HCT116 (cell line): ENCODE data around the gene KDM4E. TPM values are rescaled to one million over a fixed set of nuclear protein-coding genes. Genes with fewer than 3 reads are reported as not detected.

Experiments
- ATAC-seq: fragments of 200-7000 bp; cut with Tn5 transposase; 2 replicates; pipeline ENCODE4 v1.9.1; 2020; ENCODE audit warnings: mild to moderate bottlenecking, moderate library complexity
- BruUV-seq: library from RNA; stranded (reverse); fragments of 400-500 nt; replicated peaks from 2 replicates; lab custom pipeline; 2021; lab: Mats Ljungman, UMichigan
- CTCF ChIA-PET: fragments of 300-600 bp; sonication (Branson Sonifier 250); formaldehyde crosslinking; loops from one replicate; lab custom pipeline; 2021; ENCODE audit warnings: antibody characterized with exemption; lab: Charles Lee
- POLR2A ChIA-PET: fragments of 300-600, 350-600 bp; sonication (Branson Sonifier 250); formaldehyde crosslinking; loops from one replicate; lab custom pipeline; 2021; ENCODE audit warnings: antibody characterized with exemption; lab: Charles Lee
- RAD21 ChIA-PET, 2 experiments: fragments of 300-600 bp; sonication (Branson Sonifier 250); formaldehyde crosslinking; loops; one replicate each; lab custom pipeline; 2023; ENCODE audit warnings: low total read pairs in 2 of 2; ENCODE audit not compliant: uncharacterized antibody in 2 of 2, unreplicated experiment in 2 of 2, low non-redundant PET in 1 of 2; lab: Charles Lee
- DNase-seq: peaks from one replicate; pipeline ENCODE4 v3.0.0-alpha.2; 2010; ENCODE audit warnings: low read depth, low spot score
- H2AFZ ChIP-seq: fragments of 200-600 bp; shearing (Covaris generic), sonication (generic); 2 replicates; pipeline ENCODE4 v1.6.1; 2017; ENCODE audit warnings: low read depth, mixed run types, mixed read lengths, antibody characterized with exemption, low read length; ENCODE audit not compliant: poor library complexity, severe bottlenecking
- H3K27ac ChIP-seq: 2 replicates; pipeline ENCODE4 v1.5.1; 2012; ENCODE audit warnings: low read depth, low read length
- H3K27me3 ChIP-seq: fragments of 200-600 bp; sonication (generic); 2 replicates; pipeline ENCODE4 v1.6.1; 2016; ENCODE audit warnings: mixed run types, low read length, mixed read lengths; ENCODE audit not compliant: insufficient read depth
- H3K36me3 ChIP-seq, 2 experiments: fragments of 200-500 bp in 1 of 2; fragments of 200-600 bp in 1 of 2; sonication (Bioruptor generic) in 1 of 2; sonication (generic) in 1 of 2; 2 replicates each; pipeline versions ENCODE4 v1.5.1 to v1.6.1; 2014 to 2016; ENCODE audit warnings: low read length in 2 of 2, inconsistent platforms in 1 of 2, mixed read lengths in 1 of 2, mixed run types in 1 of 2; ENCODE audit not compliant: insufficient read depth in 2 of 2, control insufficient read depth in 1 of 2
- H3K4me1 ChIP-seq, 2 experiments: fragments of 200-600 bp in 1 of 2; sonication (generic) in 1 of 2; 2 replicates each; pipeline versions ENCODE4 v1.5.1 to v1.6.1; 2012 to 2017; ENCODE audit warnings: low read length in 2 of 2, inconsistent platforms in 1 of 2, mild to moderate bottlenecking in 1 of 2, mixed read lengths in 1 of 2, mixed run types in 1 of 2, moderate library complexity in 1 of 2; ENCODE audit not compliant: insufficient read depth in 2 of 2, control insufficient read depth in 1 of 2
- H3K4me2 ChIP-seq: fragments of 200-600 bp; sonication (generic); 2 replicates; pipeline ENCODE4 v1.6.1; 2017; ENCODE audit warnings: mixed run types, low read length, mixed read lengths
- H3K4me3 ChIP-seq, 2 experiments: fragments of 200-600 bp in 1 of 2; sonication (generic) in 1 of 2; replicated peaks in 1 of 2; 2 replicates each; pipeline ENCODE4 v1.5.1; 2011 to 2016; ENCODE audit warnings: low read length in 2 of 2, control low read depth in 1 of 2, low read depth in 1 of 2, mild to moderate bottlenecking in 1 of 2, mixed read lengths in 1 of 2, mixed run types in 1 of 2
- H3K79me2 ChIP-seq: fragments of 200-600 bp; sonication (generic); 2 replicates; pipeline ENCODE4 v1.6.1; 2017; ENCODE audit warnings: mild to moderate bottlenecking, mixed run types, low read length, moderate library complexity, mixed read lengths; ENCODE audit not compliant: insufficient read depth
- H3K9ac ChIP-seq: fragments of 200-600 bp; sonication (generic); 2 replicates; pipeline ENCODE4 v1.6.1; 2016; ENCODE audit warnings: low read length, mixed read lengths
- H3K9me2 ChIP-seq: fragments of 200-600 bp; sonication (generic), shearing (Covaris generic); 2 replicates; pipeline ENCODE4 v1.6.1; 2017; ENCODE audit warnings: mixed run types, mild to moderate bottlenecking, moderate library complexity; ENCODE audit not compliant: insufficient read depth
- H3K9me3 ChIP-seq, 2 experiments: fragments of 200-500 bp in 1 of 2; fragments of 200-600 bp in 1 of 2; sonication (Bioruptor generic) in 1 of 2; sonication (generic) in 1 of 2; 2 replicates each; pipeline ENCODE4 v1.6.1; 2014 to 2017; ENCODE audit warnings: low read length in 2 of 2, mixed read lengths in 2 of 2, inconsistent platforms in 1 of 2, low read depth in 1 of 2, mild to moderate bottlenecking in 1 of 2, mixed run types in 1 of 2, moderate library complexity in 1 of 2; ENCODE audit not compliant: control insufficient read depth in 1 of 2, insufficient read depth in 1 of 2
- H4K20me1 ChIP-seq: fragments of 200-600 bp; sonication (generic), shearing (Covaris generic); 2 replicates; pipeline ENCODE4 v1.6.1; 2017; ENCODE audit warnings: mixed run types, mild to moderate bottlenecking, moderate library complexity; ENCODE audit not compliant: insufficient read depth
- CBX3 ChIP-seq: IDR thresholded peaks from 2 replicates; pipeline ENCODE4 v1.6.1; 2012; ENCODE audit warnings: low read depth
- CEBPB ChIP-seq: IDR thresholded peaks from 2 replicates; pipeline ENCODE4 v1.6.1; 2012; ENCODE audit warnings: low read depth
- EGR1 ChIP-seq: IDR thresholded peaks from 2 replicates; pipeline ENCODE4 v1.6.1; 2012; ENCODE audit warnings: low read depth
- ELF1 ChIP-seq: IDR thresholded peaks from 2 replicates; pipeline ENCODE4 v1.6.1; 2012; ENCODE audit warnings: low read depth, borderline replicate concordance
- EZH2phosphoT487 ChIP-seq: fragments of 200-600 bp; IDR thresholded peaks from 2 replicates; pipeline ENCODE4 v1.6.1; 2018; ENCODE audit warnings: antibody characterized with exemption, borderline replicate concordance
- POLR2A ChIP-seq: IDR thresholded peaks from 2 replicates; pipeline ENCODE4 v1.7.0; 2011; ENCODE audit warnings: borderline replicate concordance; ENCODE audit not compliant: insufficient read depth, insufficient read length; ENCODE audit errors: extremely low read depth
- POLR2AphosphoS5 ChIP-seq: IDR thresholded peaks from 2 replicates; pipeline ENCODE4 v1.6.1; 2011; ENCODE audit warnings: mild to moderate bottlenecking, low read depth, low read length, moderate library complexity
- SP1 ChIP-seq: IDR thresholded peaks from 2 replicates; pipeline ENCODE4 v1.6.1; 2012; ENCODE audit warnings: low read depth
- TCF7L2 ChIP-seq: IDR thresholded peaks from 2 replicates; pipeline ENCODE4 v1.7.0; 2011; ENCODE audit warnings: borderline replicate concordance, inconsistent platforms; ENCODE audit not compliant: insufficient read depth, insufficient read length; ENCODE audit errors: extremely low read depth
- ZFX ChIP-seq: fragments of 450-650 bp; IDR thresholded peaks from 2 replicates; pipeline ENCODE4 v1.6.1; 2017
- intact Hi-C: fragments of 100-400 bp; cut with micrococcal nuclease; formaldehyde crosslinking; loops from 2 replicates; pipeline ENCODE4 v1.10.0; 2022
- total RNA-seq: library from RNA; stranded (reverse); gene quantifications from one replicate; pipeline ENCODE4 v1.2.1, GENCODE V29; 2021; ENCODE audit not compliant: unreplicated experiment
- TF ChIP-seq, protein P1 (sequence below): IDR thresholded peaks from 2 replicates; pipeline ENCODE4 v1.6.1; 2012
- TF ChIP-seq, protein P2 (sequence below): IDR thresholded peaks from 2 replicates; pipeline ENCODE4 v1.6.1; 2011; ENCODE audit warnings: mild to moderate bottlenecking, low read length, moderate library complexity; ENCODE audit not compliant: insufficient replicate concordance; ENCODE audit errors: extremely low read depth
- TF ChIP-seq, protein P3 (sequence below): IDR thresholded peaks from 2 replicates; pipeline ENCODE4 v1.6.1; 2012
- TF ChIP-seq, protein P4 (sequence below), 3 experiments: fragments of 200-600 bp in 1 of 3; sonication (generic) in 1 of 3; IDR thresholded peaks in 2 of 3; conservative IDR thresholded peaks in 1 of 3; 2 replicates each; pipeline ENCODE4 v1.5.1; 2012 to 2017; ENCODE audit warnings: low read depth in 2 of 3, low read length in 2 of 3, antibody characterized with exemption in 1 of 3, borderline replicate concordance in 1 of 3, control low read depth in 1 of 3, mild to moderate bottlenecking in 1 of 3, mixed read lengths in 1 of 3, mixed run types in 1 of 3, moderate library complexity in 1 of 3; ENCODE audit not compliant: insufficient read depth in 1 of 3

The KDM4E gene
- total RNA-seq, 1 experiment from 2014 or later, result not detected

DNA sequence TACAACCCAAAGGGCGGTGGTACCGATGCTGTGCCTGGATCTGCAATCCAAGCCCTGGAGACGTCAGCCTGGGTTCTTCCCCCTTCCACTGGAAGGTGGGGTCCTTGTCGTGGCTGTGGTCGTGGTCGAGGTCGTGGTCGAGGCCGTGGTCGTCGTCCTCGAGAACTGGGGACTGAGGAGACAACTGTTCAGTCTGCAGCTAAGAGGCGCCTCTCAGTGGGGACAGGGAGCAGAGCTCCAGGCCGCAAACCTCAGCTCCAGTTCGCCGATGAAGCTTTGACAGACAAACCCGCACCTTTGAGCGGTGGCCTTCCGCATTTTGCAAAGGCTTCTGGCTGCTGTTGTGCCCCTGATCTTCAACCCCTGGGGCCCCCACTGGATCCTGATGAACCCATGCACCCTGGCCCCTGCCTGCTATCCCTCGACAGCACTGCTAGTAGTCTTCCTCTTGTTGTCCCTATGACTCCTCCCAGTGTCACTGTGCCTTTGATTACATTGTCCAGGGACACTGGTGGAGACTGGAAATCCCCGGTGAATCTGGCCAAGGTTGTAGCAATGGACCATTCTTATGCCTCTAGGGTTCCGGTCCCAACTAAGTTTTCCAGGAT lies 25.6 kb downstream of the KDM4E start:
- ChIA-PET POLR2A (no interaction called here), CTCF (no interaction called here), RAD21 (no interaction called here)
- H2AFZ ChIP-seq, result no peak overlapping the region
- no peaks in the 10 kb centered on the region for H3K36me3 ChIP-seq
- H3K4me3 ChIP-seq, result no peak overlapping the region
- BruUV-seq, result no TSS peak
- no peaks in the 10 kb centered on the region for H3K9me2 ChIP-seq
- TF ChIP-seq TCF7L2, result no peak
- TF ChIP-seq EZH2phosphoT487, result no peak
- TF ChIP-seq POLR2A, result no peak
- TF ChIP-seq POLR2AphosphoS5, result no peak
- TF ChIP-seq, protein P1, sequence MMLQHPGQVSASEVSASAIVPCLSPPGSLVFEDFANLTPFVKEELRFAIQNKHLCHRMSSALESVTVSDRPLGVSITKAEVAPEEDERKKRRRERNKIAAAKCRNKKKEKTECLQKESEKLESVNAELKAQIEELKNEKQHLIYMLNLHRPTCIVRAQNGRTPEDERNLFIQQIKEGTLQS, result no peak
- no peak for TF ChIP-seq CBX3
- TF ChIP-seq, protein P2, sequence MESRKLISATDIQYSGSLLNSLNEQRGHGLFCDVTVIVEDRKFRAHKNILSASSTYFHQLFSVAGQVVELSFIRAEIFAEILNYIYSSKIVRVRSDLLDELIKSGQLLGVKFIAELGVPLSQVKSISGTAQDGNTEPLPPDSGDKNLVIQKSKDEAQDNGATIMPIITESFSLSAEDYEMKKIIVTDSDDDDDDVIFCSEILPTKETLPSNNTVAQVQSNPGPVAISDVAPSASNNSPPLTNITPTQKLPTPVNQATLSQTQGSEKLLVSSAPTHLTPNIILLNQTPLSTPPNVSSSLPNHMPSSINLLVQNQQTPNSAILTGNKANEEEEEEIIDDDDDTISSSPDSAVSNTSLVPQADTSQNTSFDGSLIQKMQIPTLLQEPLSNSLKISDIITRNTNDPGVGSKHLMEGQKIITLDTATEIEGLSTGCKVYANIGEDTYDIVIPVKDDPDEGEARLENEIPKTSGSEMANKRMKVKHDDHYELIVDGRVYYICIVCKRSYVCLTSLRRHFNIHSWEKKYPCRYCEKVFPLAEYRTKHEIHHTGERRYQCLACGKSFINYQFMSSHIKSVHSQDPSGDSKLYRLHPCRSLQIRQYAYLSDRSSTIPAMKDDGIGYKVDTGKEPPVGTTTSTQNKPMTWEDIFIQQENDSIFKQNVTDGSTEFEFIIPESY, result no peak
- TF ChIP-seq SP1, result no peak
- TF ChIP-seq, protein P3, sequence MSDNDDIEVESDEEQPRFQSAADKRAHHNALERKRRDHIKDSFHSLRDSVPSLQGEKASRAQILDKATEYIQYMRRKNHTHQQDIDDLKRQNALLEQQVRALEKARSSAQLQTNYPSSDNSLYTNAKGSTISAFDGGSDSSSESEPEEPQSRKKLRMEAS, result no peak
- TF ChIP-seq ZFX, result no peak
- no peak for TF ChIP-seq CEBPB
- no peak for TF ChIP-seq EGR1
- no peak for TF ChIP-seq ELF1
- TF ChIP-seq, protein P4, sequence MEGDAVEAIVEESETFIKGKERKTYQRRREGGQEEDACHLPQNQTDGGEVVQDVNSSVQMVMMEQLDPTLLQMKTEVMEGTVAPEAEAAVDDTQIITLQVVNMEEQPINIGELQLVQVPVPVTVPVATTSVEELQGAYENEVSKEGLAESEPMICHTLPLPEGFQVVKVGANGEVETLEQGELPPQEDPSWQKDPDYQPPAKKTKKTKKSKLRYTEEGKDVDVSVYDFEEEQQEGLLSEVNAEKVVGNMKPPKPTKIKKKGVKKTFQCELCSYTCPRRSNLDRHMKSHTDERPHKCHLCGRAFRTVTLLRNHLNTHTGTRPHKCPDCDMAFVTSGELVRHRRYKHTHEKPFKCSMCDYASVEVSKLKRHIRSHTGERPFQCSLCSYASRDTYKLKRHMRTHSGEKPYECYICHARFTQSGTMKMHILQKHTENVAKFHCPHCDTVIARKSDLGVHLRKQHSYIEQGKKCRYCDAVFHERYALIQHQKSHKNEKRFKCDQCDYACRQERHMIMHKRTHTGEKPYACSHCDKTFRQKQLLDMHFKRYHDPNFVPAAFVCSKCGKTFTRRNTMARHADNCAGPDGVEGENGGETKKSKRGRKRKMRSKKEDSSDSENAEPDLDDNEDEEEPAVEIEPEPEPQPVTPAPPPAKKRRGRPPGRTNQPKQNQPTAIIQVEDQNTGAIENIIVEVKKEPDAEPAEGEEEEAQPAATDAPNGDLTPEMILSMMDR (IDR thresholded peaks at IDR 0.05 in 2 of 3, conservative IDR thresholded peaks at IDR 0.05 in 1 of 3; ENCODE audit: borderline replicate concordance in 1 of 3, insufficient read depth in 1 of 3, low read depth in 2 of 3, low read length in 2 of 3), result no peak
- no peaks in the 10 kb centered on the region for H3K4me1 ChIP-seq
- peaks cover 4% of the 10 kb centered on the region for H3K27me3 ChIP-seq
- H3K9me3 ChIP-seq, result no peaks in the 10 kb centered on the region
- no peak overlapping the region for H3K27ac ChIP-seq
- no peak overlapping the region for H3K4me2 ChIP-seq
- no peaks in the 10 kb centered on the region for H4K20me1 ChIP-seq
- ATAC-seq, result no peak
- intact Hi-C loops, result no loop called here
- H3K79me2 ChIP-seq, result no peaks in the 10 kb centered on the region
- DNase-seq, result no peak
- H3K9ac ChIP-seq, result no peak overlapping the region
